Astrocyte (in vitro differentiated cells and primary cell): ENCODE data around the gene CDH13. TPM values are rescaled to one million over a fixed set of nuclear protein-coding genes. Genes with fewer than 3 reads are reported as not detected.

ENCODE experiments used
- DNase-seq: peaks from one replicate; pipeline ENCODE4 v3.0.0-alpha.2; 2010; ENCODE audit warnings: low read depth
- FAIRE-seq: peaks from 2 replicates; lab custom pipeline; 2011; peaks lifted over from hg19 to GRCh38; lab: Jason Lieb, UNC
- H2AFZ ChIP-seq: 2 replicates; pipeline ENCODE4 v1.6.0; 2012; ENCODE audit warnings: low read depth, low read length, inconsistent platforms
- H3K27ac ChIP-seq: 2 replicates; pipeline ENCODE4 v1.5.1; 2011; ENCODE audit warnings: low read depth, low read length, inconsistent platforms
- H3K27me3 ChIP-seq: 2 replicates; pipeline ENCODE4 v1.6.0; 2011; ENCODE audit warnings: low read length, inconsistent platforms; ENCODE audit not compliant: insufficient read depth
- H3K36me3 ChIP-seq: 2 replicates; pipeline ENCODE4 v1.5.1; 2011; ENCODE audit warnings: low read length, inconsistent platforms; ENCODE audit not compliant: insufficient read depth
- H3K4me1 ChIP-seq: 2 replicates; pipeline ENCODE4 v1.5.1; 2011; ENCODE audit warnings: low read length, inconsistent platforms; ENCODE audit not compliant: insufficient read depth
- H3K4me2 ChIP-seq: 2 replicates; pipeline ENCODE4 v1.6.0; 2012; ENCODE audit warnings: low read length, inconsistent platforms
- H3K4me3 ChIP-seq: 2 replicates; pipeline ENCODE4 v1.5.1; 2011; ENCODE audit warnings: low read depth, mild to moderate bottlenecking, low read length, inconsistent platforms; ENCODE audit not compliant: insufficient read depth
- H3K79me2 ChIP-seq: 2 replicates; pipeline ENCODE4 v1.6.0; 2012; ENCODE audit warnings: mild to moderate bottlenecking, low read length, inconsistent platforms; ENCODE audit not compliant: insufficient read depth
- H3K9ac ChIP-seq: 2 replicates; pipeline ENCODE4 v1.6.0; 2012; ENCODE audit warnings: mild to moderate bottlenecking, low read length, inconsistent platforms
- H3K9me3 ChIP-seq: 2 replicates; pipeline ENCODE4 v1.5.1; 2012; ENCODE audit warnings: low read depth, mild to moderate bottlenecking, low read length, inconsistent platforms; ENCODE audit not compliant: insufficient read depth
- H4K20me1 ChIP-seq: 2 replicates; pipeline ENCODE4 v1.6.0; 2012; ENCODE audit warnings: low read length, inconsistent platforms; ENCODE audit not compliant: insufficient read depth
- H3K27ac Mint-ChIP-seq: one replicate; pipeline ENCODE4 v1.8.0; 2021; ENCODE audit warnings: mild to moderate bottlenecking, mixed read lengths; ENCODE audit not compliant: unreplicated experiment
- H3K27me3 Mint-ChIP-seq: one replicate; pipeline ENCODE4 v1.8.0; 2021; ENCODE audit warnings: low read depth, mixed read lengths; ENCODE audit not compliant: unreplicated experiment
- H3K36me3 Mint-ChIP-seq: one replicate; pipeline ENCODE4 v1.8.0; 2021; ENCODE audit warnings: low read depth, mixed read lengths; ENCODE audit not compliant: unreplicated experiment
- H3K4me1 Mint-ChIP-seq: one replicate; pipeline ENCODE4 v1.8.0; 2021; ENCODE audit warnings: low read depth, mixed read lengths; ENCODE audit not compliant: unreplicated experiment
- H3K4me3 Mint-ChIP-seq: one replicate; pipeline ENCODE4 v1.8.0; 2021; ENCODE audit warnings: mild to moderate bottlenecking, moderate library complexity, mixed read lengths; ENCODE audit not compliant: unreplicated experiment
- H3K9me3 Mint-ChIP-seq: one replicate; pipeline ENCODE4 v1.8.0; 2021; ENCODE audit warnings: mild to moderate bottlenecking, mixed read lengths; ENCODE audit not compliant: unreplicated experiment
- EZH2 ChIP-seq: IDR thresholded peaks from 2 replicates; pipeline ENCODE4 v1.6.1; 2012; ENCODE audit warnings: mild to moderate bottlenecking, low read length, inconsistent platforms; ENCODE audit not compliant: insufficient read depth
- total RNA-seq: library from RNA; stranded (reverse); gene quantifications from 2 replicates; pipeline ENCODE4 v1.2.1, GENCODE V29; 2021
- TF ChIP-seq, protein P1 (sequence below): IDR thresholded peaks from 2 replicates; pipeline ENCODE4 v1.5.1; 2011; ENCODE audit warnings: low read depth, mild to moderate bottlenecking, inconsistent platforms, low read length, moderate library complexity; ENCODE audit not compliant: insufficient read depth

Gene CDH13
- total RNA-seq, 1 donor from 2014 or later: 41.7 TPM

DNA sequence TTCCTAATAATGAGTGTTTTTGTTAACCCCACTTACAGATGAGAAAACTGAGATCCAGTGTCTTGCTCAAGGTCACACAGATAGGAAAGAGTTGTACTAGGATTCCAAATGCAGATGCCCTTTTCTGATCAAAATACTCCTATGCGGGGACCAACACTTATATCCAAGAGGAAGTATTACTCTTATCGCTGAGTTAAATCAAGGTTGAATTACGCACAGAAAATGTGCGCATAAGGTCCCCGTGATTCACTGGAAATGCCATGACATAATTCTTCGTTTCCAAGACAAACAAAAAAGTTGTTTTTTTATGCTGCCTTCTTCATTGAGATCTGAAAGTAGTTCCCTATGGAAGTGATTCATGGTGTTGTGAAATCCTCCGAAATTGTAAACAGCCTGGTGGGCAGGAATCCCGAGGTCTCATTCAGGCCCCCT, 717.2 kb downstream of the CDH13 start:
- peak; percentile 93 for DNase-seq
- no peak overlapping the region for H3K4me3 ChIP-seq
- H3K36me3 Mint-ChIP-seq: no peaks in the 10 kb centered on the region
- H3K79me2 ChIP-seq: no peaks in the 10 kb centered on the region
- TF ChIP-seq, protein P1, sequence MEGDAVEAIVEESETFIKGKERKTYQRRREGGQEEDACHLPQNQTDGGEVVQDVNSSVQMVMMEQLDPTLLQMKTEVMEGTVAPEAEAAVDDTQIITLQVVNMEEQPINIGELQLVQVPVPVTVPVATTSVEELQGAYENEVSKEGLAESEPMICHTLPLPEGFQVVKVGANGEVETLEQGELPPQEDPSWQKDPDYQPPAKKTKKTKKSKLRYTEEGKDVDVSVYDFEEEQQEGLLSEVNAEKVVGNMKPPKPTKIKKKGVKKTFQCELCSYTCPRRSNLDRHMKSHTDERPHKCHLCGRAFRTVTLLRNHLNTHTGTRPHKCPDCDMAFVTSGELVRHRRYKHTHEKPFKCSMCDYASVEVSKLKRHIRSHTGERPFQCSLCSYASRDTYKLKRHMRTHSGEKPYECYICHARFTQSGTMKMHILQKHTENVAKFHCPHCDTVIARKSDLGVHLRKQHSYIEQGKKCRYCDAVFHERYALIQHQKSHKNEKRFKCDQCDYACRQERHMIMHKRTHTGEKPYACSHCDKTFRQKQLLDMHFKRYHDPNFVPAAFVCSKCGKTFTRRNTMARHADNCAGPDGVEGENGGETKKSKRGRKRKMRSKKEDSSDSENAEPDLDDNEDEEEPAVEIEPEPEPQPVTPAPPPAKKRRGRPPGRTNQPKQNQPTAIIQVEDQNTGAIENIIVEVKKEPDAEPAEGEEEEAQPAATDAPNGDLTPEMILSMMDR: no peak
- TF ChIP-seq EZH2: no peak
- no peak overlapping the region for H2AFZ ChIP-seq
- no peaks in the 10 kb centered on the region for H4K20me1 ChIP-seq
- peaks cover 3% of the 10 kb centered on the region for H3K4me1 Mint-ChIP-seq
- peak overlapping the region; percentile 65 for H3K4me2 ChIP-seq
- FAIRE-seq: peak; percentile 39
- peak overlapping the region; percentile 84 for H3K27ac ChIP-seq
- H3K9ac ChIP-seq: peak overlapping the region; percentile 55
- H3K4me1 ChIP-seq: peaks cover 15% of the 10 kb centered on the region
- no peaks in the 10 kb centered on the region for H3K9me3 Mint-ChIP-seq
- no peaks in the 10 kb centered on the region for H3K27me3 ChIP-seq
- H3K36me3 ChIP-seq: no peaks in the 10 kb centered on the region
- H3K9me3 ChIP-seq: no peaks in the 10 kb centered on the region
- H3K4me3 Mint-ChIP-seq: no peak overlapping the region
- no peaks in the 10 kb centered on the region for H3K27me3 Mint-ChIP-seq
- H3K27ac Mint-ChIP-seq: no peak overlapping the region

DNA sequence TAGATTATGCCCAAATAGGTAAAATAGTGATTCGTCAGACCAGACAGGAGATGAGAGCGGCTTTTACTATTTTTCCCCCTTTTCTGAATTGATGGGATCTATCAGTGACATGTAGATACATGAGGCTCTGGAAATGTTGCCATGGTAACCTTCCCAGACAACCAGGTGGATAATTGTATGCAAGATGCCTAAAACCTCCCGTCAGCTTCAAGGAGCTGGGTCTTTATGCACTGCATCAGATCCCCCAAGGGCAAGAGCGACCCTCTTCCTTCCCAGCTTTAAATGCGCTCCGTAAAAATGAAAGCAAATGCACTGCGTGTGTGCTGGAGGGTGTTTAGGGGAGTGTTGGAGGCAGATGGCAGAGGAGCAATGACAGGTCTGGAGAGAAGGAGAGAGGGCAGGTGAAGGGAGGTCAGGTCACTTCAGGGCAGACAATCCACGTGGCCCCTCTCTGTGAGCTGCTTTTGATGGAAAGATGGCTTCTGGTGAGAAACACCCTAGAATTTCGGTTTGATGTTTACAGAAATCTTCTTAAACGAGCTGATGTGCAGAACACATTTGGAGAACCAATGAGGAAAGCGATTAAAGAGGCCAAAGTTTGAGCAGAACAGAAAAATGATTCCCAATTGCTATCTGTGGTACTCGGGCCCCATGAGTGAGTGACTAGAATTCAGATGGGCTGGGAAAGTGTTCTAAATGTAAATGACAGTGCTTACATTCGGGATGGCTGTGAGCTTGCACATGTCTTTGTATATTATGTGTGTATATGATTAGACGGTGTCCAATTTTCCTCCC, 719.3 kb downstream of the CDH13 start:
- Histone ChIP-seq H2AFZ (no peak overlapping the region), H4K20me1 (no peaks in the 10 kb centered on the region), H3K27ac (no peak overlapping the region), H3K4me2 (no peak overlapping the region), H3K79me2 (no peaks in the 10 kb centered on the region), H3K27me3 (no peaks in the 10 kb centered on the region), H3K9me3 (no peaks in the 10 kb centered on the region), H3K4me1 (peaks cover 15% of the 10 kb centered on the region), H3K4me3 (no peak overlapping the region), H3K36me3 (no peaks in the 10 kb centered on the region), H3K9ac (no peak overlapping the region)
- no peak overlapping the region for H3K4me3 Mint-ChIP-seq
- H3K4me1 Mint-ChIP-seq: no peaks in the 10 kb centered on the region
- FAIRE-seq (no peak), DNase-seq (no peak)
- H3K9me3 Mint-ChIP-seq: no peaks in the 10 kb centered on the region
- TF ChIP-seq, protein P1: no peak
- TF ChIP-seq EZH2: no peak
- H3K36me3 Mint-ChIP-seq: no peaks in the 10 kb centered on the region
- no peaks in the 10 kb centered on the region for H3K27me3 Mint-ChIP-seq
- H3K27ac Mint-ChIP-seq: no peak overlapping the region

DNA sequence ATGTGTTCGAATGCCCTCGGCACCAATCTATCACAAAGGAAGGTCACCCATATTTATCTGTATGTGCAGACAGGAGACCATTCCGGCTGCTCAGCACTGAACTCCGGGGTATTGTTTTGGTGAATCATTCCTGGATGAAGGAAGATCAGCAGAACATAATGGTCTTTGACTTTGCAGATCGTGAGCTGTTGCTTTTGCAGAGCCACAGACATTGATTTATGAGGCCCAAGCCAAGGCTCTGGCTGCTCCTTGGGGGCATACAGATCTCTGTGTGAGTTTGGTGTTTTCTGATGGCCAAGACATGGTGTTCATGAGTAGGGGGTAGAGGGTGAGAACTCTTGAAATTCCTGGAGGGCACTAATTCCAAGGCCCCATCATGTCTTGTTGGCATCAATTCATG, 722.2 kb downstream of the CDH13 start:
- Mint-ChIP-seq H3K4me1 (peaks cover 10% of the 10 kb centered on the region), H3K36me3 (no peaks in the 10 kb centered on the region), H3K4me3 (no peak overlapping the region), H3K27me3 (no peaks in the 10 kb centered on the region), H3K9me3 (peaks cover 3% of the 10 kb centered on the region), H3K27ac (no peak overlapping the region)
- H3K27me3 ChIP-seq: no peaks in the 10 kb centered on the region
- no peak overlapping the region for H3K9ac ChIP-seq
- no peak overlapping the region for H3K27ac ChIP-seq
- no peaks in the 10 kb centered on the region for H4K20me1 ChIP-seq
- H3K4me3 ChIP-seq: no peak overlapping the region
- no peak overlapping the region for H3K4me2 ChIP-seq
- no peaks in the 10 kb centered on the region for H3K36me3 ChIP-seq
- FAIRE-seq (no peak), DNase-seq (peak; percentile 20)
- H2AFZ ChIP-seq: no peak overlapping the region
- no peaks in the 10 kb centered on the region for H3K79me2 ChIP-seq
- H3K4me1 ChIP-seq: peaks cover 12% of the 10 kb centered on the region
- H3K9me3 ChIP-seq: no peaks in the 10 kb centered on the region
- TF ChIP-seq EZH2: no peak
- TF ChIP-seq, protein P1: no peak
